ENCODE data around the gene PRKCH.

Gene PRKCH

GRCh38 chr14:61552241-61552640, 230.9 kb downstream of the PRKCH start:
- H3K36me3 Mint-ChIP-seq (ENCODE audit: low read depth), result no peaks in the 10 kb centered on the region
- peaks cover 18% of the 10 kb centered on the region for H3K4me1 Mint-ChIP-seq

GRCh38 chr14:61553730-61554641, 232.6 kb downstream of the PRKCH start:
- H3K27me3 Mint-ChIP-seq (ENCODE audit: low read depth, poor library complexity), result peaks cover 19% of the 10 kb centered on the region
- no peak overlapping the region for H3K4me3 Mint-ChIP-seq
- TF ChIP-seq CTCF (IDR thresholded peaks at IDR 0.05), result no peak
- no peak overlapping the region for H3K27ac Mint-ChIP-seq
- no peaks in the 10 kb centered on the region for H3K36me3 Mint-ChIP-seq (ENCODE audit: low read depth)
- no peak for DNase-seq
- peaks cover 9% of the 10 kb centered on the region for H3K4me1 Mint-ChIP-seq
- H3K9me3 Mint-ChIP-seq, result no peaks in the 10 kb centered on the region

More at GRCh38 chr14:61552241-61552640, 230.9 kb downstream of the PRKCH start:
- H3K27ac Mint-ChIP-seq, result no peak overlapping the region
- H3K4me3 Mint-ChIP-seq, result no peak overlapping the region
- no peaks in the 10 kb centered on the region for H3K9me3 Mint-ChIP-seq
- TF ChIP-seq CTCF (IDR thresholded peaks at IDR 0.05), result no peak
- DNase-seq, result no peak
- peaks cover 16% of the 10 kb centered on the region for H3K27me3 Mint-ChIP-seq (ENCODE audit: low read depth, poor library complexity)

GRCh38 chr14:61555056-61555838, 233.9 kb downstream of the PRKCH start:
- peaks cover 20% of the 10 kb centered on the region for H3K4me1 Mint-ChIP-seq

GRCh38 chr14:61556455-61556854, 235.1 kb downstream of the PRKCH start:
- peaks cover 32% of the 10 kb centered on the region for H3K4me1 Mint-ChIP-seq
- no peaks in the 10 kb centered on the region for H3K9me3 Mint-ChIP-seq

More at GRCh38 chr14:61555056-61555838, 233.9 kb downstream of the PRKCH start:
- Mint-ChIP-seq H3K9me3 (no peaks in the 10 kb centered on the region), H3K4me3 (no peak overlapping the region), H3K27me3 (ENCODE audit: low read depth, poor library complexity) (peaks cover 19% of the 10 kb centered on the region), H3K27ac (no peak overlapping the region), H3K36me3 (ENCODE audit: low read depth) (no peaks in the 10 kb centered on the region)
- DNase-seq, result no peak
- no peak for TF ChIP-seq CTCF (IDR thresholded peaks at IDR 0.05)

GRCh38 chr14:61557262-61557661, 235.9 kb downstream of the PRKCH start:
- Mint-ChIP-seq H3K36me3 (ENCODE audit: low read depth) (no peaks in the 10 kb centered on the region), H3K9me3 (no peaks in the 10 kb centered on the region), H3K4me3 (no peak overlapping the region), H3K27me3 (ENCODE audit: low read depth, poor library complexity) (peaks cover 16% of the 10 kb centered on the region), H3K4me1 (peaks cover 40% of the 10 kb centered on the region), H3K27ac (no peak overlapping the region)
- TF ChIP-seq CTCF (IDR thresholded peaks at IDR 0.05), result no peak
- DNase-seq, result no peak

More at GRCh38 chr14:61556455-61556854, 235.1 kb downstream of the PRKCH start:
- DNase-seq, result no peak
- Mint-ChIP-seq H3K27ac (no peak overlapping the region), H3K27me3 (ENCODE audit: low read depth, poor library complexity) (peaks cover 16% of the 10 kb centered on the region), H3K36me3 (ENCODE audit: low read depth) (no peaks in the 10 kb centered on the region), H3K4me3 (no peak overlapping the region)
- no peak for TF ChIP-seq CTCF (IDR thresholded peaks at IDR 0.05)

Data from nephron progenitor cell (in vitro differentiated cells).